ENCODE measurements around the gene CDH13. TPM values are rescaled to one million over a fixed set of nuclear protein-coding genes. Genes with fewer than 3 reads are reported as not detected.
A peak's percentile ranks its signal among the peaks of the same experiment; 100 is the strongest.

Gene CDH13
- total and polyA plus RNA-seq, 2 donors (not counting 1 experiment from before 2014, with no cell fraction given), result 27.6 to 96.7 TPM

- Histone ChIP-seq H3K79me2 (ENCODE audit: control insufficient read depth, insufficient read depth, low read length) (peaks cover 26% of the 10 kb centered on the region), H2AFZ (ENCODE audit: low read length) (peak within 1 kb of the TSS; percentile 93), H3K4me1 (ENCODE audit: control insufficient read depth, extremely low read depth, insufficient read depth, low read length) (no peaks in the 10 kb centered on the region), H3K9ac (ENCODE audit: insufficient read depth, low read length) (peak within 1 kb of the TSS; percentile 91), H3K27ac (ENCODE audit: insufficient read depth, low read length) (peak within 1 kb of the TSS; percentile 84), H3K4me3 (replicated peaks in 1 of 4; ENCODE audit: control extremely low read depth in 1 of 4, insufficient read depth in 1 of 4, low read depth in 3 of 4, low read length in 4 of 4) (peak within 1 kb of the TSS; percentile 83 to 95 (median 90)), H4K20me1 (ENCODE audit: control insufficient read depth, extremely low read depth, insufficient read depth, low read length) (no peaks in the 10 kb centered on the region), H3K27me3 (ENCODE audit: control insufficient read depth, insufficient read depth, low read length) (no peaks in the 10 kb centered on the region), H3K4me2 (ENCODE audit: extremely low read depth, insufficient read depth, low read length) (peak within 1 kb of the TSS; percentile 97), H3K9me3 (ENCODE audit: control insufficient read depth, insufficient read depth, low read depth, low read length) (no peaks in the 10 kb centered on the region), H3K36me3 (ENCODE audit: control insufficient read depth, insufficient read depth, low read length) (peaks cover 2% of the 10 kb centered on the region)
- TF ChIP-seq EZH2 (IDR thresholded peaks at IDR 0.05; ENCODE audit: low read length, missing control alignments) (no peak), CTCF (conservative IDR thresholded peaks at IDR 0.05 in 1 of 2, IDR thresholded peaks at IDR 0.05 in 1 of 2; ENCODE audit: low read depth in 1 of 2, low read length in 2 of 2) (no peak)
- peak; percentile 87 to 90 for DNase-seq (ENCODE audit: low read depth in 2 of 2)
Measured at GRCh38 chr16:83807710-83808572, 1181.2 kb downstream of the CDH13 start, which contains the start of gene HSBP1. Gene HSBP1, plus strand, starts transcription at chr16:83807978. Its CDS starts 99 bp downstream, at chr16:83808077.

DNA sequence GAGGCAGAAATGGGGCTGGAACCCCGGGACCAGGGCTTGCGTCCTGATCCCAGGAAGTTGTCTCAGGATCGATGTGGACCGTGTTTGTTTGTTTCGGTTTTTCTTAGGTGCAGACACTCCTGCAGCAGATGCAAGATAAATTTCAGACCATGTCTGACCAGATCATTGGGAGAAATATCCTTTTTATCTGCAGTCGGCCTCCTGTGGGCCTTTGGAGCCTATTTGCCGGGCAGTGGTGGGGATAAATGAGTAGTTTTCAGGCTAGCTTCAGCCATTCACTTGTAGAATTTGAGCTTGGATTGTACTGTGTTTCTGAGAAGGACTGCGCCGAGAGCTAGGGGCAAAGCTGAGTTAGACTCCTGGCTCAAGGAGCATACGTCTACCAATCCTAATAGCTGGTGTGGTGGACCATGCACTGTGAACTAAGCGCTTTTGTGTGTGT lies 1181.8 kb downstream of the CDH13 start:
- Histone ChIP-seq H3K27me3 (ENCODE audit: control insufficient read depth, insufficient read depth, low read length) (no peaks in the 10 kb centered on the region), H2AFZ (ENCODE audit: low read length) (peak overlapping the region; percentile 14), H3K4me3 (replicated peaks in 1 of 4; ENCODE audit: control extremely low read depth in 1 of 4, insufficient read depth in 1 of 4, low read depth in 3 of 4, low read length in 4 of 4) (peak overlapping the region; percentile 83 to 95 (median 90)), H3K9me3 (ENCODE audit: control insufficient read depth, insufficient read depth, low read depth, low read length) (no peaks in the 10 kb centered on the region), H4K20me1 (ENCODE audit: control insufficient read depth, extremely low read depth, insufficient read depth, low read length) (no peaks in the 10 kb centered on the region), H3K79me2 (ENCODE audit: control insufficient read depth, insufficient read depth, low read length) (peaks cover 26% of the 10 kb centered on the region), H3K4me1 (ENCODE audit: control insufficient read depth, extremely low read depth, insufficient read depth, low read length) (peaks cover 1% of the 10 kb centered on the region), H3K9ac (ENCODE audit: insufficient read depth, low read length) (peak overlapping the region; percentile 91), H3K36me3 (ENCODE audit: control insufficient read depth, insufficient read depth, low read length) (peaks cover 2% of the 10 kb centered on the region), H3K4me2 (ENCODE audit: extremely low read depth, insufficient read depth, low read length) (peak overlapping the region; percentile 97), H3K27ac (ENCODE audit: insufficient read depth, low read length) (peak overlapping the region; percentile 84)
- no peak for TF ChIP-seq EZH2 (IDR thresholded peaks at IDR 0.05; ENCODE audit: low read length, missing control alignments)
- TF ChIP-seq CTCF (conservative IDR thresholded peaks at IDR 0.05 in 1 of 2, IDR thresholded peaks at IDR 0.05 in 1 of 2; ENCODE audit: low read depth in 1 of 2, low read length in 2 of 2), result no peak
- no peak for DNase-seq (ENCODE audit: low read depth in 2 of 2)

DNA sequence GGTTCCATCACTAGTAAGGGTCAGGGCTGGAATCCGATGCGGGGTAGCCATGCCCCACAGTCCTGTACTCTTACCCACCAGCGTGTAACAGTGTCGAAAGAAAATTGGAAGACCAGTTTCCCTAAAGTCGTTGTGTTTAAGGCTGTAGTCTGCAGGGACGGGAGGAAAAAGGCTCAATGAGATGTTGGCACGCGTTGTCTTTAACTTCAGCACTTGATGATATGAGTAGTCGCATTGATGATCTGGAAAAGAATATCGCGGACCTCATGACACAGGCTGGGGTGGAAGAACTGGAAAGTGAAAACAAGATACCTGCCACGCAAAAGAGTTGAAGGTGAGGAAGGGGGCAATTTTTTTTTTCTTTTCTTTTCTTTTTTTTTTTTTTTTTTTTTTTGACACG lies 1182.3 kb downstream of the CDH13 start:
- no peak overlapping the region for H2AFZ ChIP-seq (ENCODE audit: low read length)
- DNase-seq (ENCODE audit: low read depth in 2 of 2), result no peak
- peak overlapping the region; percentile 84 for H3K27ac ChIP-seq (ENCODE audit: insufficient read depth, low read length)
- peak overlapping the region; percentile 83 to 95 (median 90) for H3K4me3 ChIP-seq (replicated peaks in 1 of 4; ENCODE audit: control extremely low read depth in 1 of 4, insufficient read depth in 1 of 4, low read depth in 3 of 4, low read length in 4 of 4)
- peaks cover 3% of the 10 kb centered on the region for H3K4me1 ChIP-seq (ENCODE audit: control insufficient read depth, extremely low read depth, insufficient read depth, low read length)
- H3K9ac ChIP-seq (ENCODE audit: insufficient read depth, low read length), result no peak overlapping the region
- H3K79me2 ChIP-seq (ENCODE audit: control insufficient read depth, insufficient read depth, low read length), result peaks cover 26% of the 10 kb centered on the region
- no peaks in the 10 kb centered on the region for H3K27me3 ChIP-seq (ENCODE audit: control insufficient read depth, insufficient read depth, low read length)
- H3K9me3 ChIP-seq (ENCODE audit: control insufficient read depth, insufficient read depth, low read depth, low read length), result no peaks in the 10 kb centered on the region
- peak overlapping the region; percentile 97 for H3K4me2 ChIP-seq (ENCODE audit: extremely low read depth, insufficient read depth, low read length)
- TF ChIP-seq CTCF (conservative IDR thresholded peaks at IDR 0.05 in 1 of 2, IDR thresholded peaks at IDR 0.05 in 1 of 2; ENCODE audit: low read depth in 1 of 2, low read length in 2 of 2), result no peak
- no peak for TF ChIP-seq EZH2 (IDR thresholded peaks at IDR 0.05; ENCODE audit: low read length, missing control alignments)
- H4K20me1 ChIP-seq (ENCODE audit: control insufficient read depth, extremely low read depth, insufficient read depth, low read length), result no peaks in the 10 kb centered on the region
- H3K36me3 ChIP-seq (ENCODE audit: control insufficient read depth, insufficient read depth, low read length), result peaks cover 2% of the 10 kb centered on the region

All from fibroblast of lung (primary cell).